Measurements from ENCODE around the gene KRT3.

KRT3 gene

GRCh38 chr12:52832985-52833905 lies 37.3 kb upstream of the KRT3 start:
- no peak overlapping the region for H3K27ac Mint-ChIP-seq
- H3K9me3 Mint-ChIP-seq = no peaks in the 10 kb centered on the region
- no peaks in the 10 kb centered on the region for H3K4me1 Mint-ChIP-seq
- H3K27me3 Mint-ChIP-seq = peaks cover 30 to 32% of the 10 kb centered on the region in 2 donors
- no peak overlapping the region for H3K4me3 Mint-ChIP-seq
- no peaks in the 10 kb centered on the region for H3K36me3 Mint-ChIP-seq
- ATAC-seq (replicated peaks) = no peak
- no peak for DNase-seq

DNA sequence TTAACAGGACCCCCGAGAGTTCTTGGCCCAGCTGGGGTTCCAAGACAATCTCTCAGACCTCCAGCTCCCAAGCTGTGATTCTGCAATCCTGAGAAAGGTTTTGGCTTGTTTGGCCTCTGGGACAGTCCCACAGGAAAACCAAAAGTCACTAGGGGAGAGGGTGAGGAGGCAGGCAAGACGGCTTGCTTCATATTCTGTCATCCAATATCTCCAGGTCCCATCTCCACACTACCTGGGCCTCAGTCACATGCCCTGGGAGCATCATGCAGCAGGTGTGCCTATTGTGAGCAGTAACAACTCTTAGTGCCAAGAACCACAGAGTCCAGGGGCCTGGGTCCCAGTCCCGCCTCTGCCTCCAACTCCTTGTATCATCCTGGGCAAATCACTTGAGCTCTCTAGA lies 36.5 kb upstream of the KRT3 start:
- Mint-ChIP-seq H3K27me3 (peaks cover 27 to 31% of the 10 kb centered on the region in 2 donors), H3K4me1 (no peaks in the 10 kb centered on the region), H3K4me3 (no peak overlapping the region)

DNA sequence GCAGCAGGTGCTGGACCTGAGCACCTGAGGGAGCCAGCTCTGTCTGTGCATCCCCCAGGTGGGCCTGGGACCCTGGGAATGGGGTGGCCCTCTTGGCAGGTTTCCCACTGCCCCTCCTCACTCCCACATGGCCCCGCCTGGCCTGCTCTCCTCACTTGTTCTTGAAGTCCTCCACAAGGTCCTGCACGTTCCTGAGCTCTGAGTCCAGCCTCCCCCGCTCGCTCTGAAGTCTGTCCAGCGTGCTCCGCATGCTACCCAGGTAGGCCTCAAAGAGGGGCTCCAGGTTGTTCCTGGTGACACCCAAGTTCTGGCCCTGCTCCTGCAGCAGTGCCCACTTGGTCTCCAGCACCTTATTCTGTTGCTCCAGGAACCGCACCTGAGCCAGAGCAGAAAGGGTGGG lies 35.3 kb upstream of the KRT3 start:
- ATAC-seq (replicated peaks) (no peak), DNase-seq (no peak)
- Mint-ChIP-seq H3K27me3 (peaks cover 24 to 30% of the 10 kb centered on the region in 2 donors), H3K36me3 (no peaks in the 10 kb centered on the region), H3K4me3 (no peak overlapping the region), H3K9me3 (no peaks in the 10 kb centered on the region), H3K27ac (no peak overlapping the region), H3K4me1 (no peaks in the 10 kb centered on the region)

More for the DNA sequence above, 36.5 kb upstream of the KRT3 start:
- H3K36me3 Mint-ChIP-seq = no peaks in the 10 kb centered on the region
- H3K9me3 Mint-ChIP-seq = no peaks in the 10 kb centered on the region
- no peak for ATAC-seq (replicated peaks)
- H3K27ac Mint-ChIP-seq = no peak overlapping the region
- DNase-seq = no peak

- H3K9me3 Mint-ChIP-seq = no peaks in the 10 kb centered on the region
- H3K27ac Mint-ChIP-seq = no peak overlapping the region
- H3K4me3 Mint-ChIP-seq = no peak overlapping the region
- H3K4me1 Mint-ChIP-seq = no peaks in the 10 kb centered on the region
- ATAC-seq (replicated peaks) (no peak), DNase-seq (no peak)
- H3K27me3 Mint-ChIP-seq = peaks cover 25 to 30% of the 10 kb centered on the region in 2 donors
- H3K36me3 Mint-ChIP-seq = no peaks in the 10 kb centered on the region
Observed at GRCh38 chr12:52829986-52830770, 34.3 kb upstream of the KRT3 start.

GRCh38 chr12:52828591-52829021 lies 32.7 kb upstream of the KRT3 start:
- Mint-ChIP-seq H3K4me1 (no peaks in the 10 kb centered on the region), H3K27ac (no peak overlapping the region), H3K27me3 (peaks cover 29 to 35% of the 10 kb centered on the region in 2 donors)

GRCh38 chr12:52828156-52828555 lies 32.2 kb upstream of the KRT3 start:
- Mint-ChIP-seq H3K27ac (no peak overlapping the region), H3K4me1 (no peaks in the 10 kb centered on the region), H3K27me3 (peaks cover 31 to 40% of the 10 kb centered on the region in 2 donors), H3K36me3 (no peaks in the 10 kb centered on the region), H3K9me3 (no peaks in the 10 kb centered on the region), H3K4me3 (no peak overlapping the region)
- ATAC-seq (replicated peaks) (no peak), DNase-seq (no peak)

More at GRCh38 chr12:52828591-52829021, 32.7 kb upstream of the KRT3 start:
- Mint-ChIP-seq H3K36me3 (no peaks in the 10 kb centered on the region), H3K9me3 (no peaks in the 10 kb centered on the region), H3K4me3 (no peak overlapping the region)
- DNase-seq (no peak), ATAC-seq (replicated peaks) (no peak)

DNA sequence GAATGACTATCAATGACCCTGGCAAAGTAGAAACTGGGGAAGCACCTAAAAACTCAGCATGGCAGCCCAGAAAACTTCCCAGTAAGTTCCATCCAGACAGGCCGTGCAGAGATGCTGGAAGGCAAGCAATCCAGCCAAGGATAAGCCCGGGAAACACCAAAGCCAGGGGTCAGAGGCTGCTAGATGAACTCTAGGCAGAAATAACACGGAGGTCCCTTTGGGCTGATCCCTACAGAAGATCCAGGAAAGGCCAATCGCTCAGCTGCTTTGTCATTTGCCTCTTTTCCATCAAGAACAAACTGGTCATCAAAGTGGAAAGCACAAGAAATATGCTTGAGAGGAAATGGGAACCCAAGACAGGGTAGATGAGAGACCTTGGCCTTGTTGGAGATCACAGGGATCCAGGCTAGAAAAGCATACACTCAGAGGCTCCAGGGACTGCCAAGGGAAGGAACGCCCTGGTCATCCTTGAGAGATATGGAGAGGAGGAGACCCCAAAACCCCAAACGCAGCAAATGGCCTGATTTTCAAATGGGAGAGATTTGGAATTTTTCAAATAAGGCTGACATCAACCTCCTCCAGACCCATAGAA lies 31.7 kb upstream of the KRT3 start:
- H3K9me3 Mint-ChIP-seq = no peaks in the 10 kb centered on the region

DNA sequence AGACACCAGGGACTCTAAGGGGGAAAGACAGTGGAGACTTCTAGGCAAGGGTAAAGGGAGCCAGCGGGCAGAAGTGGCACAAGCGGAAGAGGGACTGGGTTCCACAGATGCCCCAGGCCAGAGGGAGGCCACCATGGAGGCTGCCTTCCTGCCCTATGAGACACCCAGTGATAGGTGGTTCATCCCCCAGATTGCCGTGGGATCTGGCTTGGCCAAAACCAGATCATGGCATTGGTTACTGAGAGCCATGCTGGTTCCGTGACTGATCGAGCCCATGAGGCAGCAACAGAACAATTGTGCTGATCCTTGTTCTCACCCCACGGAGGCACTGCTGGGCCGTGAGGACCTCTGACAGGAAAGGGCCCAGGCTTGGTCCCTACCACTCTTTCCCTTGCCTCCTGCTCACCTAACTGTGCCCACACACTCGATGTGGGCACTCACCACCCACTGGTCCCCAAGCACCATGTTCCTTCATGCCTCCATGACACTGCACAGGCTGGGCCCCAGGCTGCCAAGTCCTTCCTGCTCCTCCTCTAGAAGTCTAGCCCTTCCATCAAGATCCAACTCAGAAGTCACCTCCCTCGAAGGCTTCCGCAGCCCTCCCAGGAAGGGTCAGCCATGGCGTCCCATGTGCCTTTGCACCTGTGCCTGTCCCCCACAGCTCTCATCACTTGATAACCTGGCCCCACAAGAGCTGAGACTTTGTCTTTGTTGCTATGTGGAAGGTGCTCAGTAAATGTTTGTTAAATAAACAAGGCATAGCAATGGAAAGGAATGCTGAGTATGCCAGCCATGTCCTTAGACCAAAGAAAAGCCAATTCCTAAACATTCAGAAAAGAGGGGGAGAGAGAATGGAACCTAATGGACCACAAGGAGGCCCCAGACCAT lies 30.9 kb upstream of the KRT3 start:
- H3K27ac Mint-ChIP-seq = no peak overlapping the region
- ATAC-seq (replicated peaks) = no peak
- no peaks in the 10 kb centered on the region for H3K9me3 Mint-ChIP-seq
- no peak overlapping the region for H3K4me3 Mint-ChIP-seq
- H3K36me3 Mint-ChIP-seq = no peaks in the 10 kb centered on the region
- H3K4me1 Mint-ChIP-seq = no peaks in the 10 kb centered on the region
- peaks cover 29 to 46% of the 10 kb centered on the region in 2 donors for H3K27me3 Mint-ChIP-seq
- no peak for DNase-seq

More for the DNA sequence above, 31.7 kb upstream of the KRT3 start:
- no peak overlapping the region for H3K27ac Mint-ChIP-seq
- ATAC-seq (replicated peaks) (no peak), DNase-seq (no peak)
- H3K4me1 Mint-ChIP-seq = no peaks in the 10 kb centered on the region
- H3K27me3 Mint-ChIP-seq = peaks cover 29 to 45% of the 10 kb centered on the region in 2 donors
- no peaks in the 10 kb centered on the region for H3K36me3 Mint-ChIP-seq
- no peak overlapping the region for H3K4me3 Mint-ChIP-seq

GRCh38 chr12:52825961-52826360 lies 30.0 kb upstream of the KRT3 start:
- Mint-ChIP-seq H3K9me3 (no peaks in the 10 kb centered on the region), H3K27ac (no peak overlapping the region), H3K27me3 (peaks cover 33 to 46% of the 10 kb centered on the region in 2 donors), H3K36me3 (no peaks in the 10 kb centered on the region), H3K4me3 (no peak overlapping the region), H3K4me1 (no peaks in the 10 kb centered on the region)
- DNase-seq (no peak), ATAC-seq (replicated peaks) (no peak)

- peaks cover 35 to 50% of the 10 kb centered on the region in 2 donors for H3K27me3 Mint-ChIP-seq
- no peak for ATAC-seq (replicated peaks)
- no peak overlapping the region for H3K27ac Mint-ChIP-seq
Observed at GRCh38 chr12:52824741-52825410, 29.0 kb upstream of the KRT3 start.

GRCh38 chr12:52823761-52824450 lies 28.0 kb upstream of the KRT3 start:
- Mint-ChIP-seq H3K27me3 (peaks cover 34 to 44% of the 10 kb centered on the region in 2 donors), H3K4me1 (no peaks in the 10 kb centered on the region), H3K4me3 (no peak overlapping the region), H3K27ac (no peak overlapping the region), H3K36me3 (no peaks in the 10 kb centered on the region), H3K9me3 (no peaks in the 10 kb centered on the region)
- DNase-seq (no peak), ATAC-seq (replicated peaks) (no peak)

More at GRCh38 chr12:52824741-52825410, 29.0 kb upstream of the KRT3 start:
- no peak for DNase-seq
- Mint-ChIP-seq H3K4me3 (no peak overlapping the region), H3K9me3 (no peaks in the 10 kb centered on the region), H3K36me3 (no peaks in the 10 kb centered on the region), H3K4me1 (no peaks in the 10 kb centered on the region)

- no peaks in the 10 kb centered on the region for H3K9me3 Mint-ChIP-seq
- ATAC-seq (replicated peaks) (no peak), DNase-seq (no peak)
- H3K27me3 Mint-ChIP-seq = peaks cover 39 to 43% of the 10 kb centered on the region in 2 donors
- H3K27ac Mint-ChIP-seq = no peak overlapping the region
- H3K36me3 Mint-ChIP-seq = no peaks in the 10 kb centered on the region
- no peaks in the 10 kb centered on the region for H3K4me1 Mint-ChIP-seq
- H3K4me3 Mint-ChIP-seq = no peak overlapping the region
Observed at GRCh38 chr12:52822771-52823510, 27.0 kb upstream of the KRT3 start.
